Pancreas (tissue), 10 donors: ENCODE measurements around the gene IFT43. TPM values are rescaled to one million over a fixed set of nuclear protein-coding genes. Genes with fewer than 3 reads are reported as not detected.

Experiments used
- ATAC-seq, 4 donors: fragments of 200-7000 bp; cut with Tn5 transposase; one replicate each; pipeline versions ENCODE4 v1.8.0 to v1.9.1; 2020; ENCODE audit warnings: mild to moderate bottlenecking in 4 of 4, moderate library complexity in 4 of 4
- DNase-seq, 6 donors: peaks; one replicate each; pipeline ENCODE4 v3.0.0-alpha.2; 2020
- FAIRE-seq: peaks from 2 replicates; lab custom pipeline; 2012; peaks lifted over from hg19 to GRCh38; lab: Jason Lieb, UNC
- H3K27ac ChIP-seq, 4 donors: fragments of 200-600 bp; sonication (generic); 1 replicate in 3 of 4; 2 replicates in 1 of 4; pipeline versions ENCODE4 v1.5.0 to v1.8.0; 2020
- H3K27me3 ChIP-seq, 4 donors: fragments of 200-600 bp; one replicate each; pipeline ENCODE4 v1.8.0; 2021
- H3K36me3 ChIP-seq, 3 donors: fragments of 200-600 bp; sonication (generic) in 1 of 3; one replicate each; pipeline versions ENCODE4 v1.5.0 to v1.8.0; 2020 to 2021
- H3K4me1 ChIP-seq, 3 donors: fragments of 200-600 bp; one replicate each; pipeline ENCODE4 v1.8.0; 2021
- H3K4me3 ChIP-seq, 4 donors: fragments of 200-600 bp; sonication (generic) in 2 of 4; one replicate each; pipeline versions ENCODE4 v1.5.0 to v1.8.0; 2020 to 2021
- H3K9me3 ChIP-seq, 4 donors: fragments of 200-600 bp; one replicate each; pipeline ENCODE4 v1.8.0; 2021
- WGBS, 2 donors: extraction: QIAGEN DNeasy Blood & Tissue Kit; methylation state at CpG; one replicate each; pipeline ENCODE4 v1.1.7; 2013; 5-methylcytosine and 5-hydroxymethylcytosine counted together
- intact Hi-C, 3 donors: fragments of 100-400 bp; cut with DNase I; formaldehyde crosslinking; loops; one replicate each; pipeline versions ENCODE4 v1.11.1 to v1.14.2; 2022
- polyA plus RNA-seq, 2 donors: library from polyadenylated mRNA; stranded (reverse); fragments of 200-250 nt; gene quantifications; one replicate each; pipeline ENCODE4 v1.2.3, GENCODE V29; 2013
- total RNA-seq, 6 donors: library from RNA; stranded (reverse); fragmentation: NEBNext Ultra II Directional in 4 of 6; extraction: Animal tissue kit (Norgen Biotek cat#: 25700) in 4 of 6; gene quantifications; one replicate each; pipeline versions ENCODE4 v1.2.1 to v1.2.4, GENCODE V29; 2021 to 2023
- TF ChIP-seq, protein P1 (sequence below), 4 donors: fragments of 200-600 bp; sonication (generic) in 3 of 4; IDR thresholded peaks; one replicate each; pipeline versions ENCODE4 v1.5.0 to v1.8.0; 2021; ENCODE audit warnings: antibody characterized with exemption in 4 of 4
- donor health status: healthy with polysubstance abuse.
- donor health status: DM: no; HTN: no; CAD: no; lungs with moderate emphysema.
- donor health status: DM: no; HTN: no; CAD: no.
- donor health status: control.
- donor health status: control.
- donor health status: Bipolar disorder and iron deficiency.
- donor health status: DM: yes; HTN: yes; CAD: no.
- donor health status: DM: no; HTN: no; CAD: no.
- donor health status: DM: no; HTN: no; CAD: no.
- donor health status: DM: yes; HTN: yes; CAD: no.

Gene IFT43
- total and polyA plus RNA-seq, 8 donors: 11.4 to 46.3 (median 16.5) TPM

DNA sequence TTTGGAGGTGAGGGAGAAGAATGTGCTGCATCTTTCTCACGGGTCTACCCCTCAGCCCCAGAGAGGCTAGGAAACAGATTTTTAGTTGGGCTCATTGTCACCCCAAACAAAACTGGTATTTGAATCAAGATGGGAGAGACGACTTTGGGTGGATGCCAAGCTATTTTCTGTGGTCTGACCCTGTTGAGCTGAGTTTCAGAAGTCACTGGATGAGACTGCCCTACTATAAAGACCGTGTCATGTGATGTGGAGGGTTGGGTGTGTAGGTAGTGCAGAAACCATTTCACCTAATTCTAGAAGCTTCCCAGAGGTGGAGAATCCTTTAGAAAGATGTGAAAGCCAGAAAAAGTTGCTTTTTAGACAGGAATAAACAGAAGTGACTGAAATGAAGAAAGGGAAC is 60.2 kb downstream of the IFT43 start:
- DNase-seq: no peak
- WGBS, 2 donors: 73 to 77% methylated on average over 3 of the region's 3 CpGs
- Histone ChIP-seq H3K4me1 (no peaks in the 10 kb centered on the region), H3K4me3 (no peak overlapping the region), H3K27me3 (no peaks in the 10 kb centered on the region), H3K27ac (no peak overlapping the region), H3K9me3 (no peaks in the 10 kb centered on the region), H3K36me3 (no peaks in the 10 kb centered on the region)
- intact Hi-C loops: loop anchor here in 1 of 3 donors (10.0 kb wide), 2 partner anchors 339 to 599 kb away; no protein-coding TSS in a partner anchor
- FAIRE-seq: no peak
- ATAC-seq: no peak
- TF ChIP-seq, protein P1, sequence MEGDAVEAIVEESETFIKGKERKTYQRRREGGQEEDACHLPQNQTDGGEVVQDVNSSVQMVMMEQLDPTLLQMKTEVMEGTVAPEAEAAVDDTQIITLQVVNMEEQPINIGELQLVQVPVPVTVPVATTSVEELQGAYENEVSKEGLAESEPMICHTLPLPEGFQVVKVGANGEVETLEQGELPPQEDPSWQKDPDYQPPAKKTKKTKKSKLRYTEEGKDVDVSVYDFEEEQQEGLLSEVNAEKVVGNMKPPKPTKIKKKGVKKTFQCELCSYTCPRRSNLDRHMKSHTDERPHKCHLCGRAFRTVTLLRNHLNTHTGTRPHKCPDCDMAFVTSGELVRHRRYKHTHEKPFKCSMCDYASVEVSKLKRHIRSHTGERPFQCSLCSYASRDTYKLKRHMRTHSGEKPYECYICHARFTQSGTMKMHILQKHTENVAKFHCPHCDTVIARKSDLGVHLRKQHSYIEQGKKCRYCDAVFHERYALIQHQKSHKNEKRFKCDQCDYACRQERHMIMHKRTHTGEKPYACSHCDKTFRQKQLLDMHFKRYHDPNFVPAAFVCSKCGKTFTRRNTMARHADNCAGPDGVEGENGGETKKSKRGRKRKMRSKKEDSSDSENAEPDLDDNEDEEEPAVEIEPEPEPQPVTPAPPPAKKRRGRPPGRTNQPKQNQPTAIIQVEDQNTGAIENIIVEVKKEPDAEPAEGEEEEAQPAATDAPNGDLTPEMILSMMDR (IDR thresholded peaks at IDR 0.05): no peak

DNA sequence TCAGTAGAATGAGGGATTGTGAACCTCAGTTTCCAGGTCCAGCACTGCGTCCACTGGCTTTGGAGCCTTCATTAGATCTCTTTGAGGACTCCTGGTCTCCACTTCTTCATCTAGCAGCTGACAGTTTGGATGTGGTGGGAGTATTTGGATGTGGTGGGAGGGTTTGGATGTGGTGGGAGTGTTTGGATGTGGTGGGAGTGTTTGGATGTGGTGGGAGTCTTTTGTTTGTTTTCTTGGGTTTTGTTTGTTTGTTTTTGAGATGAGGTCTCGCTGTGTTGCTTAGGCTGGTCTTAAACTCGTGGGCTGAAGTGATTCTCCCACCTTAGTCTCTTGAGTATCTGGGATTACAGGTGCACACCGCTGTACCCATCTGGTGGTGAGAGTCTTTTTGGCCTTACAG is 64.7 kb downstream of the IFT43 start:
- ATAC-seq: no peak
- no peak for DNase-seq
- FAIRE-seq: no peak
- Histone ChIP-seq H3K4me3 (no peak overlapping the region), H3K36me3 (no peaks in the 10 kb centered on the region), H3K9me3 (no peaks in the 10 kb centered on the region), H3K27me3 (no peaks in the 10 kb centered on the region), H3K27ac (no peak overlapping the region), H3K4me1 (no peaks in the 10 kb centered on the region)
- 81 to 87% methylated on average over 4 of the region's 4 CpGs for WGBS, 2 donors
- intact Hi-C loops: loop anchor here in 2 of 3 donors (5.0 to 10.0 kb wide), 2 partner anchors 302 to 595 kb away; no protein-coding TSS in a partner anchor
- TF ChIP-seq, protein P1 (IDR thresholded peaks at IDR 0.05): no peak

- peak; percentile 67 for FAIRE-seq
- WGBS, 2 donors: 42% methylated on average over 3 of the region's 3 CpGs
- intact Hi-C loops: loop anchor here in 2 of 3 donors (5.0 to 10.0 kb wide), 2 partner anchors 301 to 594 kb away; no protein-coding TSS in a partner anchor
Observed at GRCh38 chr14:76050797-76051392, 65.3 kb downstream of the IFT43 start.

GRCh38 chr14:76051717-76052465 is 66.3 kb downstream of the IFT43 start:
- Histone ChIP-seq H3K4me3 (no peak overlapping the region), H3K36me3 (no peaks in the 10 kb centered on the region), H3K27me3 (no peaks in the 10 kb centered on the region), H3K27ac (no peak overlapping the region), H3K9me3 (no peaks in the 10 kb centered on the region), H3K4me1 (no peaks in the 10 kb centered on the region)
- intact Hi-C loops: loop anchor here in 2 of 3 donors (5.0 to 10.0 kb wide), 2 partner anchors 300 to 593 kb away; no protein-coding TSS in a partner anchor
- ATAC-seq: no peak
- WGBS, 2 donors: 78 to 79% methylated on average over 12 of the region's 12 CpGs
- DNase-seq: no peak
- no peak for FAIRE-seq
- TF ChIP-seq, protein P1 (IDR thresholded peaks at IDR 0.05): no peak

More at GRCh38 chr14:76050797-76051392, 65.3 kb downstream of the IFT43 start:
- no peak overlapping the region for H3K27ac ChIP-seq
- no peaks in the 10 kb centered on the region for H3K36me3 ChIP-seq
- H3K4me1 ChIP-seq: no peaks in the 10 kb centered on the region
- DNase-seq (peak in 3 of 6 donors; percentile 20 to 64 (median 26)), ATAC-seq (peak; percentile 58 to 88 (median 84))
- H3K9me3 ChIP-seq: no peaks in the 10 kb centered on the region
- TF ChIP-seq, protein P1 (IDR thresholded peaks at IDR 0.05): peak; percentile 49 to 70 (median 58)
- no peaks in the 10 kb centered on the region for H3K27me3 ChIP-seq
- no peak overlapping the region for H3K4me3 ChIP-seq
